Measurements from ENCODE around the gene DGKB.

Gene DGKB

GRCh38 chr7:14596421-14596820 is 306.1 kb downstream of the DGKB start:
- DNase-seq = no peak

- DNase-seq = no peak
Observed at GRCh38 chr7:14590206-14590605, 312.3 kb downstream of the DGKB start.

GRCh38 chr7:14585232-14585631 is 317.3 kb downstream of the DGKB start:
- DNase-seq = no peak

DNA sequence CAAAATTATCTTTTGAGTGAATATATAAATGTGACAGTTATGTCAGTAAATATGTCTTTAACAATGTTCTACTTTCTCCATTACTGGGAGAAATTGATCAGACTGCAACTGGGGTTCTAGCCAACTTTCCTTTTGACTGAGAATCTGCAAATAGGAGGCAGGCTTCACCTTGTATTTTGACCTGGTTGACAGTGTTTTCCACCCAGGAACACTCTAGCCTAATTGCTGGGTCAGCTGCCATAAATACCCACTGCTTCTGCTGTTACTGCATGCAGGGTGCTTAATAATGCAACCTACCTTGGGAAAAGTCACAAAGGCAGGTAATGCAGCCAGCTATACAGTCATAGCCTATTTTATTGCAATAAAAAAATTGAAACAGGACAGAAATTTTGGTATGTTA is 319.0 kb downstream of the DGKB start:
- no peak for DNase-seq

DNA sequence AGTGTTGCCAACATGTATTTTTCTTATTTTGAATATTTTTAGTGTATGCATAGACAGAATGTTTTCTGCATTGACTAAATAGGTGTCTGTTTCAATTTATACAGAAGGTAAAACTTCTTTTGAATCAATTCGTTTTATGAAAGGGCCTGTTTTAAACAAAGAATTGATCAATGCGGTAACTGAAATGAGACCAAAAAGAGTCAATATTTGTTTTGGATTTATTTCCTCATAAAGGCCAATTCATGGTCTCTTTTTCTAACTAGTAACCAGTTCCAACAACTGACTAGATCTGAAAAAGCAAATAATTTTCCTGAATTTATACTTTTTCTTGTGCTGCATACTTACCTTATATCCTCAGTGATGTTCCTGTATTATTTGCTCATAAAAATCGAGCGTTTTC is 320.5 kb downstream of the DGKB start:
- DNase-seq = no peak

DNA sequence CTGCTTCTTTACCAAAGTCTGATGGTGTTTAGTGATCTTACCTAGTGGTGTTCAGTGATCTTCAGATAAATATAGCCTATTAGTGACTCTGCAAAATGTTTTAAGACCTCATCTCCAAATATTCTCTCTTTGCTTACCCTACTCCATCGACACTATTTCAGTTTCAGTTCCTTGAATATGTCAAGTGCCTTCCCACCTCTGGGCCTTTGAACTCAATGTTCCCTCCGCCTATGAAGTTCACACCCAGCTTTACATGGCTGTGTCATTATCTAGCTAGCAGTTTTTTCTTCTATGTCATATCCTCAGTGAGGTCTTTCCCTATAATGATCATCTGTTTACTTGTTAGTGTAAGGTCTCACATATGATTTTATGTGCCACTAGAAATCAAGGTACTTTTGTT is 322.6 kb downstream of the DGKB start:
- no peak for DNase-seq

DNA sequence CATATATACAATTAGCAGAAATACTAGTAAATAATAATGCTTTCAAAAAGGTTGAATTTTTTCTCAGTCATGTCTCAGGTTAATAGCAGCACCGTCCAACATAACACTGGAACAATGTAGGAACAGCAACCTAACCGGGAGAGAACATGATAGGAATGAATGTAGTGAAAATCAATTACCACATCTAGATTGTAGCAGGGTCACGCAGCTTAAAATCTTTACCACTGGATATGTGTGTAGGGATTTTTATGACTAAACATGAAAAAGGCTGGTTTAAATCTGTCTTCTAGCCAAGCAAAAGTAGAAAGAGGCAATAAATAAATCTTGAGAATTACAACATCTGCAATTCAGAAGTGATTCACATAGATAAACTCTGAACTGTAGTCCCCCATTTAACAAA is 326.0 kb downstream of the DGKB start:
- DNase-seq = no peak

DNA sequence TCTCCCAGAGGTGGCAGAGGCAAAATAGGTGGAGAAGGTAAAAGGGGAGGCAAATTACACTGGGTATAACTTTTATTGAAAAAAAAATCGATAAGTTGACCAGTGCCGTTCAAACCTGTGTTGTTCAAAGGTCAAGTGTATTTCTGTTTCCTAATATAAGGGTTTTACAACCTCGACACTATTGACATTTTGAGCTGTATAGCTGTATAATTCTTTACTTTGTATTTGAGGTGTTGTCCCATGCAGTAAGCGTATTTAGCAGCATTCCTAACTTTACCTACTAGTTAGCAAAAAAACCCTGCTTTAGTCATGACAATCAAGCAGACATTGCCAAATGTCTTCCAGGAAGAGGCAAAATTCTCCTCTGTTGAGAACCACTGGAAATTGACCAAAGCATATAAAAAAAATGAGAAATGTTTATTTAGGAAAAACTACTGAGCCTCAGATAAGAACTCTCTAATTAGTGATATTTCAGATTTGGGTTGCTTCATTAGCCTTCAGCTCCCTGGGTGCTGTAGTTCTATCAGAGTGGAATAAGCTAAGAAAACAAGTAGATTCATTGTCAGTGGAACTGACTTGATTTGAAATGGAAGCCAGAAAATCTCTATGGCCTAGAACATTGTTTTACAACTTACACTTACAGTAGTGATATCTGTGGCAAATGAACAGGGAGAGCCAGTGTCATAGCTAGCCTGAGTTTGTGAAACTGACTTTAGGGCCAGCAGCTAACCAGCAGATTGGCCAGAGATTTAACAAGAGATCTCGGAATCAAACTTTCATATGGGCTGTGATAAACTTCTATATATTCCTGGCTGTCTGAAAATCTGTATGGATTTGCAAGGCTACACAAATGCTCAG is 331.6 kb downstream of the DGKB start:
- DNase-seq = no peak

DNA sequence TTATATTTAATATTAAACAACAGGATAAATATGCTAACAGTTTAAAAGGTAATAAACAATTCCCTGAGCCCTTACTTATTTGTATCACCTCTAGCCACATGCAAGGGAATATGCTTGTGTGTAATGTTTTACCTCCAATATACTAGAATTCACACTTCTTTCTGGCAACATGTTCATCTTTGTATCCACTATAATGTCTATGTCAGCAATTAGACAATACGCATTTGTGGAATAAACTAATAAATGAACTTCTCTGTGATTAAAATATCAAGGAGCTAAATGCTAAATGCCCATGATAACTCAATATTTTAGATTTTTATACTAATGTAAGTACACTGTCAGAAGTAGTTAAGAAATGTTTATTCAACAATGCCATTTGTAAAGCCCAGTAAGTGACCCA is 350.5 kb downstream of the DGKB start:
- DNase-seq = no peak

DNA sequence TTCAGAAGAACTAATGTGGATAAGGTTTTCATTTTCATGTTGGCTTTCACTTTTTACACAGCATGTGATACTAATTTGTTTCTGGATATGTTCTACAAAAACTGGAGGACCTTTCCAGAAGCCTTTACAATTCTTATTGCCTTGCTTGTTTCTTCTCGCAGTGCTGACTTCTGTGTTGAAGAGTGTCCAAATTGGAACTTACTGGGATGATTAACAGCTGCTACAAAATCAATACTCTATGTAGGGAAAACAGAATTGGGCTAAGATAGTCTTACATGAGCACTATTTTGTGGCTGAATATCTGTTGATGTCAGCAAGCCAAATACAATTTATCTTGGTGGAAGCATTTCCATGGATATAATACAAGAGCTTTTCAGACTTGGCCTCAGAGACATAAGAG is 351.2 kb downstream of the DGKB start:
- DNase-seq = no peak

DNA sequence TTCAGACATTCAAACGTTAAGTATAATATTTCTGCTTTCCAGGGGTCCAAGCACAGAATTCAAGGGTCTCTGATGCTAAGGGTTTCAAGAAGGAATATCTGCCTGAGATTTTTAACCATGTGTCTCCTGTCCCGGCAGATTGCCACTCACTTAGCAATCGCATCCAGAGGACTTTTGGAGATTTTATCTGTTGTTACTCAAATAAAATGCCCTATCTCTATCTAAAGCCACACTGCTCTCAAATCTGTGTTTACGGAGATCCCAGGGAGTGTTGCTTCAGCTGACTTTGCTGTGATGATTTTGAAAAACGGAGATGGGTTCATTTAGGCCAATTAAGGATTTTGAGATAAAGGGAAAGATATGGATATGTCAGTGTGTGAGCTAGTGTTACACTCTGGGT is 359.9 kb downstream of the DGKB start:
- DNase-seq = no peak

GRCh38 chr7:14521183-14521582 is 381.4 kb downstream of the DGKB start:
- no peak for DNase-seq

DNA sequence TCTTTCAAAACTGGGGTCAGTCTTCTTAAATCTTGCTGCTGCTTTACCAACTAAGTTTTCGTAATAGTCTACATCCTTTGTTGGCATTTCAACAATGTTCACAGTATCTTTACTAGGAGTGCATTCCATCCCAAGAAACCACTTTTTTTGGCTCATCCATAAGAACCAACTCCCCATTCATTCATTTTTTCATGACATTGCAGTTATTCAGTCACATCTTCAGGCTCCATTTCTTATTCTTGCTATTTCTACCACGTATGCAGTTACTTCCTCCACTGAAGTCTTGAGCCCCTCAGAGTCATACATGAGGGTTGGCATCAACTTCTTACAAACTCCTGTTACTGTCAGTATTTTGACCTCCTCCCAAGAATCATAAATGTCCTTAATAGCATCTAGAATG is 392.3 kb downstream of the DGKB start:
- no peak for DNase-seq

- DNase-seq = no peak
Observed at GRCh38 chr7:14507617-14508016, 394.9 kb downstream of the DGKB start.

- DNase-seq = no peak
Observed at GRCh38 chr7:14505906-14506305, 396.6 kb downstream of the DGKB start.

DNA sequence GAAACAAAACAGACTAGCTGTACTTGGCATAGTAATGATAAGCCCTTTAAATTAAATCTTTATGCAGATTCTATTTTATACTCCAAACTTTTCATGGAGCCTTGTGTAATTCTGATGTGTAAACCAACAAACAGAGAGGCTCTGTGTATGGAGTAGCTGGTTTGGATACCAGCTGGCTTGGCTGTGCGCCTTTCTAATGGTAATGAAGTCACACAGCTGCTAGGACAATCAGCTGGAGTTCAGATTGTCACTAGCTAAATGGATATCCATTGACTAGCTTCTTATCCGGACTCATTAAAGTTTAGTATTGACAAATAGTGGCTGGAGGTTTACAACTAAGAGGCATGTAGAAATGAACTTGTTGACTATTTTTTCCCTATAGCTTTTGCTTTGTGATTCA is 398.4 kb downstream of the DGKB start:
- peak in 33 of 56 donors; percentile 0 to 53 (median 15) for DNase-seq

GRCh38 chr7:14503623-14504022 is 398.9 kb downstream of the DGKB start:
- DNase-seq = no peak

DNA sequence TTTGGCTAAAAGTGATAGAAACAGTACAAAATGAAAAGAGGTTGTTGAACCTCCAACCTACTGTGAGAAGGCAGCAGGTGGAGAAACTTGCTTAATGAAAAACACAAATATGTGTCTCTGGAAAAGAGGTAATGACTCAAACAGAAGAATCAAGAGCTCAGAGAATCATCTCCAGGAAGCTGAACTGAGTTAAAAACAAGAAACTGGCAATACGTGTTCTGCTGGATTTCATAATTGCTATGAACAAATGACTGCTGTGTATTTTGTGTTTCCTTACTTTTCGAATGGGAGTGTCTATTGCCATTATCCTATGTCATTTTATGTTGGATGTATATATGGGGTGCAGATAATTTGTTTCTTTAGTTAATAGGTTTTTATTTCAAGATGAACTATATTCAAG is 401.1 kb downstream of the DGKB start:
- DNase-seq = no peak

- no peak for DNase-seq
Observed at GRCh38 chr7:14497390-14497789, 405.2 kb downstream of the DGKB start.

DNA sequence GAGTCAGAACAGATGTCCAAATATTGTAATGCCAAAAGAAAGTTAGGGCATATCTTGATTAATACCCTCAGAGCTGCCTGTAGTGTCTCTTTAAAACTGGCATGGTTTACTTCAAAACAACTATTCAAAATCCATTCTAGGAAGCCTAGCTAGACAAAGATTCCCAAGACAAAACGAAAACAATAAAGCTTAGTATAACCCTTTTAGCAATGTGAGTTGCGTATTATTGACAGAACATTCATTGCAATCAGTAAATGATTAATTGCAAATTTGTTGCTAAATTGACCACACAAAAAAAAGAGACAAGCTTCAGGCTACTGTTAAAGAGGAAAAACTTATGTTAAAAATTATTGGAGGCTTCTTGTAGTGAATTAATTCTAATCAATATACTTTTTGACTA is 406.9 kb downstream of the DGKB start:
- DNase-seq = no peak

- no peak for DNase-seq
Observed at GRCh38 chr7:14487701-14488395, 414.7 kb downstream of the DGKB start.

GRCh38 chr7:14483663-14484062 is 418.9 kb downstream of the DGKB start:
- DNase-seq = no peak

DNA sequence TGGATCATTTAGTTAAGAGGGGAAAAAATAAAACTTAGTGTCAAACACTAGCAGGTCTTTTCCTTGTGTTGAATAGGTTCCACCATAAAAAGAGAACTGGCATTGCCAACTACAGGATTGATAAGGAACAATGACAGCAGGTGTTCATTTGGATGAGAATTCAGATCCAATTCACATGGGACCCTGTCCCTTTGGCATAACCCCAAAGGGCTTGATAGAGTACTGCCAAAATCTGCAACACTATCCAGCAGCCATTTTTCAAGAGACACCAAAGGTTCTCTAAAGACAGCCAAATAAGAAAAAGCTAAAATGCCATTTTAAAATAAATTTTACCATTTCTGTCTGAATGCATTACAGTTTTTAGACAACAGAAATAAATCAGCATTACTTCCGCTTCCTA is 422.3 kb downstream of the DGKB start:
- no peak for DNase-seq
